ENCODE data around the gene PTGS1. TPM values are rescaled to one million over a fixed set of nuclear protein-coding genes. Genes with fewer than 3 reads are reported as not detected.

PTGS1 gene
- total RNA-seq, 1 experiment from 2014 or later: 61.2 TPM

GRCh38 chr9:122444041-122444733 lies 73.4 kb downstream of the PTGS1 start:
- ChIA-PET POLR2A (no interaction called here), CTCF (no interaction called here)
- Histone ChIP-seq H3K4me3 (ENCODE audit: low read depth in 2 of 2, low read length in 2 of 2) (no peak overlapping the region), H3K27ac (ENCODE audit: low read length) (no peak overlapping the region), H3K9me3 (ENCODE audit: control insufficient read depth, insufficient read depth, low read depth, low read length) (no peaks in the 10 kb centered on the region), H3K36me3 (ENCODE audit: control insufficient read depth, insufficient read depth, low read length) (no peaks in the 10 kb centered on the region), H3K27me3 (ENCODE audit: control insufficient read depth, insufficient read depth, low read length) (no peaks in the 10 kb centered on the region), H3K4me1 (ENCODE audit: control insufficient read depth, insufficient read depth, low read length) (no peaks in the 10 kb centered on the region)
- no peak for ATAC-seq
- no peak for TF ChIP-seq POLR2AphosphoS5 (IDR thresholded peaks at IDR 0.05; ENCODE audit: low read depth, low read length)
- intact Hi-C loops (cut with micrococcal nuclease; ENCODE audit: unreplicated experiment) (no loop called here), in situ Hi-C loops (cut with HindIII; ENCODE audit: low pct_unique_long_range_greater_than_20kb, low sequenced_read_pairs) (no loop called here)
- no TSS peak for BruUV-seq (replicated peaks)
- DNase-seq (ENCODE audit: low read depth, low spot score): no peak

Other genes starting within 250 kb of the PTGS1 start
- 55.5 TPM for gene NDUFA8, start 211.2 kb upstream of the PTGS1 start, total RNA-seq (2021; ENCODE audit: unreplicated experiment)
- not detected for gene MORN5, start 211.1 kb upstream of the PTGS1 start, total RNA-seq (2021; ENCODE audit: unreplicated experiment)
- gene LHX6, start 142.1 kb upstream of the PTGS1 start, total RNA-seq (2021; ENCODE audit: unreplicated experiment): 0.62 TPM
- gene RBM18, start 106.2 kb upstream of the PTGS1 start, total RNA-seq (2021; ENCODE audit: unreplicated experiment): 19.2 TPM
- gene MRRF, start 106.1 kb upstream of the PTGS1 start, total RNA-seq (2021; ENCODE audit: unreplicated experiment): 28.4 TPM
- gene OR1J1, start 106.9 kb downstream of the PTGS1 start, total RNA-seq (2021; ENCODE audit: unreplicated experiment): not detected
- gene OR1J2, start 139.8 kb downstream of the PTGS1 start, total RNA-seq (2021; ENCODE audit: unreplicated experiment): not detected
- gene OR1J4, start 148.1 kb downstream of the PTGS1 start, total RNA-seq (2021; ENCODE audit: unreplicated experiment): not detected
- not detected for gene OR1N1, start 156.3 kb downstream of the PTGS1 start, total RNA-seq (2021; ENCODE audit: unreplicated experiment)
- not detected for gene OR1N2, start 182.1 kb downstream of the PTGS1 start, total RNA-seq (2021; ENCODE audit: unreplicated experiment)
- not detected for gene OR1L8, start 212.4 kb downstream of the PTGS1 start, total RNA-seq (2021; ENCODE audit: unreplicated experiment)
- gene OR1Q1, start 243.7 kb downstream of the PTGS1 start, total RNA-seq (2021; ENCODE audit: unreplicated experiment): not detected